Embryonic facial prominence (tissue), 1 donor: ENCODE data around the gene MCAM.

Source experiments
- DNase-seq: peaks from one replicate; pipeline ENCODE4 v3.0.0-alpha.2; 2016; ENCODE audit errors: extremely low spot score

Gene MCAM

DNA sequence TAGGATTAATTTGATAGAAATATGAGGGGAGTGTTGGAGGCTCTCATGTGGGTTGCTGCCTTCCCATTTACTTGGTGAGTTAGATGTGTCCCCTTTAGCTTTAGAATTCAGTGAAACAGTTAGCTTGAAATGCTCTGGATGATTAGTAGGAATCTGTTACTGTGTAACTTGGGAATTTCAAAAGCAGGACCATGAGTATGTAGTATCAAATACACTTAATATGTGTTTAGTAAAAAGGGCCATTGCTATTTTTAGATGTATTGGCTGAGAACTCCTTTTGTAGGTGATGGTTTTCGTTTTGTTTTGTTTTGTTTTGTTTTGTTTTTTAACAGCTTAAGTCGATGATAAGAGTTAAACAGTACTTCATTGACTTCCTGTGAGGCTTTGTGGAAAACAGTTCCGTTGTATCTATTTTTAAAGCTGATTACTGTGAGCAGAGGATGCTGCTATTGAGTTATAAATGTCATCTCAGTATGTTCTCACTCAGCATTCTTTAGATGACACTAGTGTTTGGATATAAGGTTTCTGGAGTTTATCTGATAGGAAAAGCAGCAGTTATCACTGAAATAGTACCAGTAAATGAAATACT is 53.5 kb downstream of the MCAM start:
- DNase-seq = no peak

- no peak for DNase-seq
These were observed 54.1 kb downstream of the MCAM start for GRCh38 chr11:119262668-119263351.

GRCh38 chr11:119258983-119259382 is 57.9 kb downstream of the MCAM start:
- no peak for DNase-seq
